Osteocyte (in vitro differentiated cells): ENCODE data around the gene OAF. TPM values are rescaled to one million over a fixed set of nuclear protein-coding genes. Genes with fewer than 3 reads are reported as not detected.

ENCODE experiments used
- DNase-seq: peaks from one replicate; pipeline ENCODE4 v3.0.0; 2021; ENCODE audit warnings: mixed read lengths; ENCODE audit not compliant: unreplicated experiment; ENCODE audit errors: extremely low spot score
- H3K27ac Mint-ChIP-seq: one replicate; pipeline ENCODE4 v1.8.0; 2021; ENCODE audit warnings: mild to moderate bottlenecking, mixed read lengths; ENCODE audit not compliant: unreplicated experiment
- H3K27me3 Mint-ChIP-seq: one replicate; pipeline ENCODE4 v1.8.0; 2021; ENCODE audit warnings: mixed read lengths; ENCODE audit not compliant: unreplicated experiment
- H3K36me3 Mint-ChIP-seq: one replicate; pipeline ENCODE4 v1.8.0; 2021; ENCODE audit warnings: mixed read lengths; ENCODE audit not compliant: unreplicated experiment
- H3K4me1 Mint-ChIP-seq: one replicate; pipeline ENCODE4 v1.8.0; 2021; ENCODE audit warnings: mixed read lengths; ENCODE audit not compliant: unreplicated experiment
- H3K4me3 Mint-ChIP-seq: one replicate; pipeline ENCODE4 v1.8.0; 2021; ENCODE audit warnings: mild to moderate bottlenecking, moderate library complexity, mixed read lengths; ENCODE audit not compliant: unreplicated experiment
- H3K9me3 Mint-ChIP-seq: one replicate; pipeline ENCODE4 v1.8.0; 2021; ENCODE audit warnings: mixed read lengths; ENCODE audit not compliant: unreplicated experiment
- total RNA-seq: library from RNA; stranded (reverse); gene quantifications from 2 replicates; pipeline ENCODE4 v1.2.1, GENCODE V29; 2021
- TF ChIP-seq, protein P1 (sequence below): fragments of 200-600 bp; sonication (generic); IDR thresholded peaks from 2 replicates; pipeline ENCODE4 v1.5.0; 2021; ENCODE audit warnings: antibody characterized with exemption, mild to moderate bottlenecking, moderate library complexity

OAF gene
- total RNA-seq, 1 donor from 2014 or later: 10.2 TPM

DNA sequence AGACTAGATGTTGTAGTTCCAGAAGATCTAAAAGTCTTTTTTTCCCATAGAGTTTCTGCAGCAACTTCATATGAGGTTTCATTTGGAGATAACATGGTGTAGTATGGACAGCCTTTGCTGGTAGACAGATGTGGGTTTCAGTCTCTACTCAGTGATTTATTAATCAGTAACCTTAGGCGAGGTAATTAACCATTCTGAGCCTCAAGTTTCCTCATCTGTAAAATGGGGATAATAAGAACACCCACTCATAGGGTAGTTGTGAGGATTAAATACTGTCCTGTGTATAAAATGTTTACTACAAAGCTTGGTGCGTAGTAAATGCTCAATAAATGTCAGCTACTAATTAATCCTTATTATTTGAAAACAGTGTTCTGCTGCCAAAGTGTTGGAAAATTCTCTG, 45.9 kb downstream of the OAF start:
- peaks cover 72% of the 10 kb centered on the region for H3K27me3 Mint-ChIP-seq
- no peak for DNase-seq
- H3K9me3 Mint-ChIP-seq: no peaks in the 10 kb centered on the region
- no peaks in the 10 kb centered on the region for H3K4me1 Mint-ChIP-seq
- H3K27ac Mint-ChIP-seq: no peak overlapping the region
- H3K4me3 Mint-ChIP-seq: no peak overlapping the region
- H3K36me3 Mint-ChIP-seq: no peaks in the 10 kb centered on the region
- TF ChIP-seq, protein P1, sequence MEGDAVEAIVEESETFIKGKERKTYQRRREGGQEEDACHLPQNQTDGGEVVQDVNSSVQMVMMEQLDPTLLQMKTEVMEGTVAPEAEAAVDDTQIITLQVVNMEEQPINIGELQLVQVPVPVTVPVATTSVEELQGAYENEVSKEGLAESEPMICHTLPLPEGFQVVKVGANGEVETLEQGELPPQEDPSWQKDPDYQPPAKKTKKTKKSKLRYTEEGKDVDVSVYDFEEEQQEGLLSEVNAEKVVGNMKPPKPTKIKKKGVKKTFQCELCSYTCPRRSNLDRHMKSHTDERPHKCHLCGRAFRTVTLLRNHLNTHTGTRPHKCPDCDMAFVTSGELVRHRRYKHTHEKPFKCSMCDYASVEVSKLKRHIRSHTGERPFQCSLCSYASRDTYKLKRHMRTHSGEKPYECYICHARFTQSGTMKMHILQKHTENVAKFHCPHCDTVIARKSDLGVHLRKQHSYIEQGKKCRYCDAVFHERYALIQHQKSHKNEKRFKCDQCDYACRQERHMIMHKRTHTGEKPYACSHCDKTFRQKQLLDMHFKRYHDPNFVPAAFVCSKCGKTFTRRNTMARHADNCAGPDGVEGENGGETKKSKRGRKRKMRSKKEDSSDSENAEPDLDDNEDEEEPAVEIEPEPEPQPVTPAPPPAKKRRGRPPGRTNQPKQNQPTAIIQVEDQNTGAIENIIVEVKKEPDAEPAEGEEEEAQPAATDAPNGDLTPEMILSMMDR: no peak

DNA sequence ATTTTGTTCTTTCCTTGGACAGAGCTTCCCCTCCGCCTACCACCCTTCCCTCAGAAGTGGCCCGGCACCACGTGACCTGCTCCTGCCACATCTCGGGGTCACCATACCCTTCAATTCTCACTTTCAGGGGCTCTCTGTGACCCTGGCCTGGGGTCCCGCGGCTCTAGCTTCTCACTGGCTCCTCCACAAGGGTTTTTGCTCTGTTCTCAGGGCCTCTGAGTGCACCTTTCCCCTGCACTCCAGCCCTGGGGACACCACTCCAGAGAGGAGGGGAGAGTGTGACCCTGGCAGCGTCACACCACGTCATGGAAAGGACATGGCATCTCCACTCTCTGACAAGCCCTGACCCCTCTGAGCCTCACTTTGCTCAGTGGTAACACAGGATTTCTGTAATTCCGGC, 46.5 kb downstream of the OAF start:
- no peak for DNase-seq
- no peak overlapping the region for H3K4me3 Mint-ChIP-seq
- TF ChIP-seq, protein P1: no peak
- no peaks in the 10 kb centered on the region for H3K9me3 Mint-ChIP-seq
- no peak overlapping the region for H3K27ac Mint-ChIP-seq
- peaks cover 74% of the 10 kb centered on the region for H3K27me3 Mint-ChIP-seq
- no peaks in the 10 kb centered on the region for H3K36me3 Mint-ChIP-seq
- H3K4me1 Mint-ChIP-seq: no peaks in the 10 kb centered on the region

DNA sequence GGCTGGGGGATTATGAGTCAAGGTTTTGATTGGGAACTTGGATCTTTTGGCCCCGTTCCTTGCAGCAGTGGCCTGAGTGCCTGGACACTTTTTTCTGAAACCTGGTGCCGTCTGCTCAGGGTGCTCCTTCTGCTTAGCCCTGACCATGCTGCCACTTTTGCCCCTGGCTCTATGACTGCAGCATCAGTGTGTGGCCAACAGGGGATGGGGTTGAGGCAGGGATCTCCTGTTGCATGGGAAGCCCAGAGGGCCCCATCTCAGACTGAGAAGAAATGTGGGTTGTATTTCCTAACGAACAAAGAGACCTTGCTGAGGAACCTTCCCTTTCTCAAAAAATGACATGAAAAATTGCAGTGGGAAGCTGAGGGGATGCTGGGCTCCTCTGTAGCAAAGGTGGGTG, 47.8 kb downstream of the OAF start:
- Mint-ChIP-seq H3K27me3 (peaks cover 77% of the 10 kb centered on the region), H3K9me3 (no peaks in the 10 kb centered on the region), H3K4me3 (no peak overlapping the region), H3K36me3 (no peaks in the 10 kb centered on the region), H3K27ac (no peak overlapping the region), H3K4me1 (no peaks in the 10 kb centered on the region)
- no peak for DNase-seq
- TF ChIP-seq, protein P1: no peak

DNA sequence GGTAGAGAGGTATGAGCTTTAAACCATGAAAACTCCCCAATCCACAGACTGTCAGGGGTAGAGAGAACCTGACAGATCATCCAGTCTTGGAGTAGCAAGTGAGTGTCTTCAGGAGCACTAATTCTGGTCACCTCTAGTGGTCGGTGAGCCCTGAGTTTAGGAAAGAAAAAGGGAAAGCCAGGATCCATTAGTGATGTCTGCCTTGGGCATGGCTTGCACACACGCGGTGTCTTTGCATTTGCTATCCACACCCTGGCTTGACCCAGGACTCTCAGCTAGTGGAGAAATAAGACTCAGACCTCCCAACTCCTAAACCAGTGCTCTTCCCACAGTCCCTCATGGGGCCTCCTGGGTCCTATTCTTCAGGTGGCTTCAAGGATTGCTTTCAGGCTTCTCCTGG, 48.4 kb downstream of the OAF start:
- Mint-ChIP-seq H3K36me3 (no peaks in the 10 kb centered on the region), H3K4me3 (no peak overlapping the region), H3K27me3 (peaks cover 77% of the 10 kb centered on the region), H3K27ac (no peak overlapping the region), H3K9me3 (no peaks in the 10 kb centered on the region), H3K4me1 (no peaks in the 10 kb centered on the region)
- TF ChIP-seq, protein P1: no peak
- no peak for DNase-seq

DNA sequence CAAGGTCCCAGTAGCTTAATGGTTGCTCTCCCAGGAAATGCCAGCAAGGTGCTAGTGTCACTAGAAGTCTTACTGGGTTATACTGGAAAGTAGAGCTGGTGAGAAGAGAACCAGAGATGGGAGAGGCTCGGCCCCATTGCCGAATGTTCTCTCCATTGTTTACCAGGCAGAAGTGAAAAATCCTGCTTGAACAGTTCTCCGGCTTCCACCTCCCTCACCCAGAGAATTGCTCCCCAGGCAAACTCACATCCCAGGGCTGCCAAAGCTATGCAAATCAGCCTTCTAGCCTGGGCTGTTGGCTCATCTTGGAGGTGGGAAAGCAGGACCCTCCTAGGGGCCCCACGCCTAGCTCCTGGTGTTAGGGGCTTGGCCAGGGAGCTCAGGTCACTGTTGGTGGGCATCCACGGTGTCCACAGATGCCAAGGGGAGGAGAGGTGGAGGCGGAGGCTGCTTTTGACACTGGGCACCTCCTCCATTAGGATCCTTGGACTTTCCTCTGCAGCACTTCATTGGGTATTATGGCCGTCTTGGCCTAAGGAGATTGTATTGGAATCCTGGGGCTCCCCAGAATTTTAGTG, 49.2 kb downstream of the OAF start:
- no peak for DNase-seq
- Mint-ChIP-seq H3K4me1 (no peaks in the 10 kb centered on the region), H3K27me3 (peaks cover 78% of the 10 kb centered on the region), H3K27ac (no peak overlapping the region), H3K36me3 (no peaks in the 10 kb centered on the region), H3K4me3 (no peak overlapping the region), H3K9me3 (no peaks in the 10 kb centered on the region)
- TF ChIP-seq, protein P1: no peak
